Endodermal cell (in vitro differentiated cells): Measurements from ENCODE around the gene PARVA. TPM values are rescaled to one million over a fixed set of nuclear protein-coding genes. Genes with fewer than 3 reads are reported as not detected.
"Not testable (repeated sequence)": the region's sequence is repeated elsewhere in the genome, so short reads cannot be mapped to it uniquely, and the experiment has no call there.

Source experiments
- DNase-seq: peaks from one replicate; pipeline ENCODE4 v3.0.0-alpha.2; 2017
- H3K27ac ChIP-seq: 2 replicates; pipeline ENCODE4 v1.5.1; 2013; ENCODE audit warnings: mild to moderate bottlenecking, low read depth, low read length, moderate library complexity
- H3K27me3 ChIP-seq: 2 replicates; pipeline ENCODE4 v1.6.1; 2013; ENCODE audit warnings: mild to moderate bottlenecking, low read length, moderate library complexity; ENCODE audit not compliant: insufficient read depth, control insufficient read depth, poor library complexity, severe bottlenecking
- H3K36me3 ChIP-seq: 2 replicates; pipeline ENCODE4 v1.7.0; 2013; ENCODE audit warnings: mild to moderate bottlenecking, low read length, moderate library complexity; ENCODE audit not compliant: control insufficient read depth, insufficient read depth
- H3K4me1 ChIP-seq: one replicate; pipeline ENCODE4 v1.7.0; 2013; ENCODE audit warnings: low read length; ENCODE audit not compliant: control insufficient read depth, insufficient read depth
- H3K4me3 ChIP-seq: 2 replicates; pipeline ENCODE4 v1.5.1; 2013; ENCODE audit warnings: mild to moderate bottlenecking, low read length, moderate library complexity
- H3K9ac ChIP-seq: 2 replicates; pipeline ENCODE4 v1.6.1; 2013; ENCODE audit warnings: mild to moderate bottlenecking, low read length, moderate library complexity; ENCODE audit not compliant: poor library complexity, severe bottlenecking; ENCODE audit errors: extremely low read depth
- H3K9me3 ChIP-seq: 2 replicates; pipeline ENCODE4 v1.6.1; 2013; ENCODE audit warnings: mild to moderate bottlenecking, low read length, moderate library complexity; ENCODE audit not compliant: control insufficient read depth
- H3K27ac Mint-ChIP-seq: 2 replicates; pipeline ENCODE4 v1.8.0; 2020; ENCODE audit warnings: mixed read lengths
- H3K27me3 Mint-ChIP-seq: 2 replicates; pipeline ENCODE4 v1.8.0; 2021; ENCODE audit warnings: mild to moderate bottlenecking, mixed read lengths; ENCODE audit not compliant: insufficient read depth
- H3K36me3 Mint-ChIP-seq: 2 replicates; pipeline ENCODE4 v1.8.0; 2020; ENCODE audit warnings: low read depth, mixed read lengths
- H3K4me1 Mint-ChIP-seq: 2 replicates; pipeline ENCODE4 v1.8.0; 2020; ENCODE audit warnings: mixed read lengths
- H3K4me3 Mint-ChIP-seq: 2 replicates; pipeline ENCODE4 v1.8.0; 2020; ENCODE audit warnings: mild to moderate bottlenecking, moderate library complexity, mixed read lengths
- H3K9me3 Mint-ChIP-seq: 2 replicates; pipeline ENCODE4 v1.8.0; 2020; ENCODE audit warnings: mild to moderate bottlenecking, mixed read lengths
- WGBS, 2 experiments: methylation state at CpG; one replicate each; pipeline versions ENCODE4 v1.1.5 to v1.1.7; 2013; ENCODE audit warnings: missing lambda C conversion rate in 2 of 2, mixed read lengths in 1 of 2; ENCODE audit not compliant: insufficient coverage in 1 of 2, insufficient read length in 1 of 2; 5-methylcytosine and 5-hydroxymethylcytosine counted together
- total RNA-seq, 2 donors: library from RNA; stranded (reverse); fragmentation: NEBNext Ultra II Directional in 1 of 2; extraction: Animal tissue kit (Norgen Biotek cat#: 25700) in 1 of 2; gene quantifications; 2 replicates in 1 of 2; 3 replicates in 1 of 2; pipeline ENCODE4 v1.2.1, GENCODE V29; 2021
- TF ChIP-seq, protein P1 (sequence below): fragments of 200-600 bp; sonication (generic); conservative IDR thresholded peaks from 2 replicates; pipeline ENCODE4 v1.5.0; 2021; ENCODE audit warnings: antibody characterized with exemption, mild to moderate bottlenecking

The PARVA gene
- total RNA-seq, 2 donors from 2014 or later = 27.3 to 37.3 TPM

DNA sequence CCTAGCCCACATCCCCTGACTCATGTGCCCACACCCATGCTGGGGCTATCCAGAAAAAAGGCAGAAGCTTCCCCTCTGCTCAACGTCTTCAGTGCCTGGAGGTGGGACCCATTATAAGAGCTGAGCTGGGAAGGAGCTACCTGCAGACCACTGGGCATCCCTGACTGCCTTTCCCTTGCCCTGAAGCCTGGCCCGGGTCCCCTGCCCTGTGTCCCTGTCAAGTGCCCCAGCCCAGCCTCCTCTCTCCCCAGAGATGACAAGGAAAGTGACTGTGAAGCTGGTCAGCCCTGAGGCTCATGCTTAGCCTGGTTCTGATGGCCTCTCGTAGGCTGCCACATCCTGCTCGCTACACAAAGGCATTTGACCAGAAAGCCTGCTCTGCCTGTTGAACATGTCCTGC is 140.4 kb downstream of the PARVA start:
- no peak overlapping the region for H3K27ac ChIP-seq
- Mint-ChIP-seq H3K27ac (no peak overlapping the region), H3K4me3 (no peak overlapping the region), H3K27me3 (no peaks in the 10 kb centered on the region), H3K9me3 (no peaks in the 10 kb centered on the region), H3K4me1 (no peaks in the 10 kb centered on the region), H3K36me3 (peaks cover 23% of the 10 kb centered on the region)
- no peaks in the 10 kb centered on the region for H3K27me3 ChIP-seq
- H3K4me3 ChIP-seq = no peak overlapping the region
- no peak for DNase-seq
- no peaks in the 10 kb centered on the region for H3K9me3 ChIP-seq
- TF ChIP-seq, protein P1, sequence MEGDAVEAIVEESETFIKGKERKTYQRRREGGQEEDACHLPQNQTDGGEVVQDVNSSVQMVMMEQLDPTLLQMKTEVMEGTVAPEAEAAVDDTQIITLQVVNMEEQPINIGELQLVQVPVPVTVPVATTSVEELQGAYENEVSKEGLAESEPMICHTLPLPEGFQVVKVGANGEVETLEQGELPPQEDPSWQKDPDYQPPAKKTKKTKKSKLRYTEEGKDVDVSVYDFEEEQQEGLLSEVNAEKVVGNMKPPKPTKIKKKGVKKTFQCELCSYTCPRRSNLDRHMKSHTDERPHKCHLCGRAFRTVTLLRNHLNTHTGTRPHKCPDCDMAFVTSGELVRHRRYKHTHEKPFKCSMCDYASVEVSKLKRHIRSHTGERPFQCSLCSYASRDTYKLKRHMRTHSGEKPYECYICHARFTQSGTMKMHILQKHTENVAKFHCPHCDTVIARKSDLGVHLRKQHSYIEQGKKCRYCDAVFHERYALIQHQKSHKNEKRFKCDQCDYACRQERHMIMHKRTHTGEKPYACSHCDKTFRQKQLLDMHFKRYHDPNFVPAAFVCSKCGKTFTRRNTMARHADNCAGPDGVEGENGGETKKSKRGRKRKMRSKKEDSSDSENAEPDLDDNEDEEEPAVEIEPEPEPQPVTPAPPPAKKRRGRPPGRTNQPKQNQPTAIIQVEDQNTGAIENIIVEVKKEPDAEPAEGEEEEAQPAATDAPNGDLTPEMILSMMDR = no peak
- H3K36me3 ChIP-seq = peaks cover 4% of the 10 kb centered on the region
- WGBS, 2 experiments = 92 to 97% methylated on average over 3 to 4 of the region's 4 CpGs
- no peaks in the 10 kb centered on the region for H3K4me1 ChIP-seq
- H3K9ac ChIP-seq = no peak overlapping the region

DNA sequence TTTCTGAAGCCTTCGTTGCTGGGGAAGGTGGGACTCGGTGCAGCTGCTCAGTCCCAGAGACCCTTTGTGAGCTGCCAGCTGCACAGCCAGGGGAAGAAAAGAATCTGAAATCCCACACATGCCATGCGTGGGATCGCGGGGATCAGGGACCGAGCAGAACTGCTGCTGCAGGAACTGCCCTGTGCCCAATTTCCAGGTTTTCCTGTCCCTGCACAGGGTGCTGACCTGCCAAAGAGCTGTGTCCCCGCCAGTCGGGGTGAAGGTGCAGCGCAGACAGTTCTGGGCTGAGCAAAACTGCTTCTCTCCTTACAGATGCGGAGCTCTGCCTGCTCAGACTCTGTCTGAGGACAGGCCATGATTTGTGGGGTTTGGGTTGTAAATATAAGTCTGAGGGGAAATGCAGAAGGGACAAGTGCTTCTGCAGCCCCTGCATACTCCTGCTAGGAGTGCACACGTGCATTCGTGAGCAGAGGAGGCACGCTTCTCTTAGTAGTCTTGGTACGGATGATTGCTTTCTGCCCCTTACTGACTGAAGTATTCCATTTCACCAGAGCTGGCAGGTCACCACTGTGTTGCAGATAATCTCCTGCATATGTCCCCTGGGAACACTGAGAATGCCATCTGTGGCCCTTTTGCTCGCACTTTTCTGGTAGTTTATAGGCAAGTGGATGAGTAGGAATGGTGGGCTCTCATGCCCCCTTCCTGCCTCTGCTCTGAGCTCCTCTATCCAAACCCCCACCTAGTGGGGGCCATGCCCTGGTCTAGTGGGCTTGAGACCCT is 141.4 kb downstream of the PARVA start:
- Histone ChIP-seq H3K4me1 (peaks cover 5% of the 10 kb centered on the region), H3K27ac (no peak overlapping the region), H3K27me3 (no peaks in the 10 kb centered on the region), H3K4me3 (no peak overlapping the region), H3K9me3 (no peaks in the 10 kb centered on the region), H3K9ac (no peak overlapping the region), H3K36me3 (peaks cover 4% of the 10 kb centered on the region)
- H3K9me3 Mint-ChIP-seq = no peaks in the 10 kb centered on the region
- no peak overlapping the region for H3K27ac Mint-ChIP-seq
- no peaks in the 10 kb centered on the region for H3K27me3 Mint-ChIP-seq
- no peak overlapping the region for H3K4me3 Mint-ChIP-seq
- TF ChIP-seq, protein P1 = no peak
- DNase-seq = no peak
- peaks cover 5% of the 10 kb centered on the region for H3K4me1 Mint-ChIP-seq
- H3K36me3 Mint-ChIP-seq = peaks cover 20% of the 10 kb centered on the region
- 94 to 95% methylated on average over 14 to 15 of the region's 15 CpGs for WGBS, 2 experiments

- Histone ChIP-seq H3K36me3 (peaks cover 9% of the 10 kb centered on the region), H3K4me3 (no peak overlapping the region), H3K9me3 (no peaks in the 10 kb centered on the region), H3K9ac (no peak overlapping the region), H3K27ac (no peak overlapping the region), H3K27me3 (no peaks in the 10 kb centered on the region), H3K4me1 (peaks cover 7% of the 10 kb centered on the region)
- H3K9me3 Mint-ChIP-seq = no peaks in the 10 kb centered on the region
- no peaks in the 10 kb centered on the region for H3K27me3 Mint-ChIP-seq
- no peak for DNase-seq
- peaks cover 20% of the 10 kb centered on the region for H3K36me3 Mint-ChIP-seq
- H3K27ac Mint-ChIP-seq = no peak overlapping the region
- 88 to 92% methylated on average over 3 of the region's 3 CpGs for WGBS, 2 experiments
- TF ChIP-seq, protein P1 = no peak
- H3K4me1 Mint-ChIP-seq = peaks cover 7% of the 10 kb centered on the region
- no peak overlapping the region for H3K4me3 Mint-ChIP-seq
Observed at GRCh38 chr11:12520054-12520453, 142.7 kb downstream of the PARVA start.

- WGBS, 2 experiments = 93% methylated on average over 6 of the region's 6 CpGs
- not testable (repeated sequence) for H3K9me3 ChIP-seq, H3K4me1 Mint-ChIP-seq, H3K27ac ChIP-seq, H3K27me3 Mint-ChIP-seq, H3K4me3 ChIP-seq, DNase-seq, H3K27ac Mint-ChIP-seq, H3K36me3 ChIP-seq, H3K4me1 ChIP-seq, H3K9me3 Mint-ChIP-seq, H3K9ac ChIP-seq, H3K4me3 Mint-ChIP-seq, H3K27me3 ChIP-seq
- peaks cover 20% of the 10 kb centered on the region for H3K36me3 Mint-ChIP-seq
Observed at GRCh38 chr11:12520576-12520975, 143.2 kb downstream of the PARVA start.
